Measurements from ENCODE around the gene RNF2. TPM values are rescaled to one million over a fixed set of nuclear protein-coding genes. Genes with fewer than 3 reads are reported as not detected.
"Not testable (repeated sequence)": the region's sequence is repeated elsewhere in the genome, so short reads cannot be mapped to it uniquely, and the experiment has no call there.

The RNF2 gene
- 10 to 100 TPM; 15.9 to 18.3 TPM for total RNA-seq
- long read RNA-seq, transcript RNF2-202 (7 exons, 3,606 nt) = major isoform, 7 of 10 reads
- long read RNA-seq, partial matches to known transcripts = 0 of 10 reads
- long read RNA-seq, other reads (novel, unspliced or antisense) = 3 of 10 reads

DNA sequence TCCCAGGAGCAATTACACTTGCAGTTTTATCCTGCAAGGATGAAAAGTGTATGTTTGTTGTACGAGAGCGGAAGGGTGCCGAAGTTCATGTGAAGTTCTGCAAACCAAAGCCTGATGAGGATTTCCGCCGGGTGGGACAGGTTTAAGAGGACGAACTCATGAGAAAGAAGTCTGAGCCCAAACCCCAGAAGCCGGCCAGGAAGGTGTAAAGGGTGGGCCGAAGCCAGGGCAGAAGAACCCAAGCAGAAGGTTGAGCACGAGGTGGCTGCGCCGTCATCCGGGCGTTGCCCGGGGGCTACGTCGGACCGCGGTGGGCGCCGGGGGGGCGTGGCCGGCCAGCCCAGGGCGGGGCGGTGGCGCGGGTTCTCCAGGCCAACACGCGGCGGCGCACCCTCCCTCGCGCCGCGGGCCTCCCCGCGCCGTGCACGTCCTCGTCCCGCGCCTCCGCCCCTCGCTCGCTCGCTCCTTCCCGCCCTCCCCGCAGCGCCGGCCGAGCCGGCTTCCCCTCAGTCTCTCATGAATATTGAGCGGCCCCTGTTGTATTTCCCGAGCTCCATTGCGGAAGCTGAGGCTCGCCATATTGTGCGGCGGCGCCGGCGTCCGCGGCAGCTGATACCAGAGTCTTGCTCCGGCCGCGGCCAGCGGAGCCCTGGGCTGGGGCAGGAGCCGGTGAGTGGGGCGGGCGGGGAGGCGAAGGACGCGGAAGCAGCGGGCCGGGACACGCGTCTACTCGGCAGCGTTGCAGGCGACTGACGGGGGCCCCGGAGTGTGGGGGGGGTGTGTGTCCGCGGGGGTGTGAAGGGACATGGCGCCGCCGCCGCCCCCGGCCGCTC is at the start of gene RNF2:
Gene RNF2, plus strand, starts transcription at position 578 of the 833 bp plus-strand sequence. CDS start 41,996 bp downstream, outside the sequence.
- DNase-seq (peak; percentile 85 to 86), ATAC-seq (peak; percentile 92)
- intact Hi-C loops (cut with DNase I, micrococcal nuclease) = no loop called here

GRCh38 chr1:184999974-185000373 is 45.4 kb upstream of the RNF2 start:
- ATAC-seq, DNase-seq: not testable (repeated sequence)
- intact Hi-C loops (cut with DNase I, micrococcal nuclease) = loop anchor here in 1 of 2 donors (10.0 kb wide), 1 partner anchor 175 kb away; no protein-coding TSS in a partner anchor

GRCh38 chr1:185001312-185001880 is 44.0 kb upstream of the RNF2 start:
- intact Hi-C loops (cut with DNase I, micrococcal nuclease); DNase-seq; ATAC-seq: not testable (repeated sequence)

DNA sequence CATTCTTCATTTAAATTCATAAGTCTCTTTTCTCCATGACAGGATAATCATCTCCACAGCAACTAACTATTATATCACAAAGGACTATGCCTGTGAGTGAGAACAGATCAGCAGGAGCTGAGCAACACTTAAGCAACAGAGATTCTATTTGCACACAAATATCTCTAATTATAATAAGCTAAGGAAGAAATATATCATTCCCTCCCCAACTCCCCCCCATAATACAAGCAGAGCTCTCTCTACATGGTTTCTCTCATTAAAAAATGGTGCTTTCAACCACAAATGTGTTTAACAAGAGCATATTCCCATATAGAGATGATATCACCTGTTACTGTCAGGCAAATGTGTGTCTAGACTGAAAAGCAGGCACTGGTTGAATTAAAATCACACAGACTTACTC is 36.5 kb upstream of the RNF2 start:
- no peak for ATAC-seq
- DNase-seq = no peak

DNA sequence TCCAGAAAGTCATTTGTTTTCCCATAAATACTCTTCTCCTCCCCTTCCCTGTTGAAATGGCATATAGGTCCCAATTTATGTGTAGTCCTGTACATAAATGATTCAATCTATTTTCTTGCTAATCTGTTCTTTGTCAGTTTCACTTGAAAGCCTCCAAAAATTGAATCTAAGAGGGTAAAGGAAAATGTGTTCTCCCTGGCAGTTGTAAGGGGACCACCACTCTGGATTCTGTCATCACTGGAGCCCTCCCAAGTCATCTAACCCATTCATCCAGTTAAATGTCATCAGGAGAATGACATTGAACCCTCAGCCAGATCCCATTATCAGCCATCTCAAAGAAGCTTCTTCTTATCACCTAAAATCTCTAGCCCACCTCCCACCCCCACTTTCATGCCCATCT is 35.0 kb upstream of the RNF2 start:
- ATAC-seq (no peak), DNase-seq (no peak)
- intact Hi-C loops (cut with DNase I, micrococcal nuclease) = no loop called here

More for the DNA sequence above, 36.5 kb upstream of the RNF2 start:
- intact Hi-C loops (cut with DNase I, micrococcal nuclease) = no loop called here

GRCh38 chr1:185014941-185015340 is 30.4 kb upstream of the RNF2 start:
- ATAC-seq = no peak

GRCh38 chr1:185015631-185016030 is 29.7 kb upstream of the RNF2 start:
- no peak for ATAC-seq

More at GRCh38 chr1:185014941-185015340, 30.4 kb upstream of the RNF2 start:
- DNase-seq = no peak
- intact Hi-C loops (cut with DNase I, micrococcal nuclease) = no loop called here

DNA sequence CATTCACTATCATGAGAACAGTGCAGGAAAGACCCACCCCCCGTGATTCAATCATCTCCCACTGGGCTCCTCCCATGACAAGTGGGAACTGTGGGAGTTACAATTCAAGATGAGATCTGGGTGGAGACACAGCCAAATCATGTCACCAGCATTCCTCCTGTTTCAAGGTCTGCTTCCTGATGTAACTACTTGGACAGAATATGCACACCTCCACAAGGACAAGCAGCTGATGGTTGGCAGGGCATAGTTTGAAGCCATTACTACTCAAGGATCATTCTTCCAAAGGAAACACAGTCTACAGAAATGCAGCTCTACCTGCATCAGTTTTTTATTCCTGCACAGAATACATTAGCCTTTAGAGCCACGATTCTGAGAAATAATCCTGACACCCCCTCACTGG is 28.5 kb upstream of the RNF2 start:
- no peak for ATAC-seq
- no peak for DNase-seq
- intact Hi-C loops (cut with DNase I, micrococcal nuclease) = no loop called here

More at GRCh38 chr1:185015631-185016030, 29.7 kb upstream of the RNF2 start:
- no peak for DNase-seq
- intact Hi-C loops (cut with DNase I, micrococcal nuclease) = no loop called here

GRCh38 chr1:185017338-185017737 is 28.0 kb upstream of the RNF2 start:
- intact Hi-C loops (cut with DNase I, micrococcal nuclease) = no loop called here
- no peak for ATAC-seq
- DNase-seq = no peak

GRCh38 chr1:185017966-185018365 is 27.4 kb upstream of the RNF2 start:
- intact Hi-C loops (cut with DNase I, micrococcal nuclease) = no loop called here
- ATAC-seq = no peak
- DNase-seq = no peak

GRCh38 chr1:185027252-185027882 is 18.0 kb upstream of the RNF2 start:
- intact Hi-C loops (cut with DNase I, micrococcal nuclease) = no loop called here
- no peak for ATAC-seq

GRCh38 chr1:185033686-185034085 is 11.7 kb upstream of the RNF2 start:
- no peak for ATAC-seq
- intact Hi-C loops (cut with DNase I, micrococcal nuclease) = no loop called here

More at GRCh38 chr1:185027252-185027882, 18.0 kb upstream of the RNF2 start:
- no peak for DNase-seq

GRCh38 chr1:185035258-185035657 is 10.1 kb upstream of the RNF2 start:
- intact Hi-C loops (cut with DNase I, micrococcal nuclease) = no loop called here
- no peak for DNase-seq
- ATAC-seq = no peak

More at GRCh38 chr1:185033686-185034085, 11.7 kb upstream of the RNF2 start:
- DNase-seq = no peak

DNA sequence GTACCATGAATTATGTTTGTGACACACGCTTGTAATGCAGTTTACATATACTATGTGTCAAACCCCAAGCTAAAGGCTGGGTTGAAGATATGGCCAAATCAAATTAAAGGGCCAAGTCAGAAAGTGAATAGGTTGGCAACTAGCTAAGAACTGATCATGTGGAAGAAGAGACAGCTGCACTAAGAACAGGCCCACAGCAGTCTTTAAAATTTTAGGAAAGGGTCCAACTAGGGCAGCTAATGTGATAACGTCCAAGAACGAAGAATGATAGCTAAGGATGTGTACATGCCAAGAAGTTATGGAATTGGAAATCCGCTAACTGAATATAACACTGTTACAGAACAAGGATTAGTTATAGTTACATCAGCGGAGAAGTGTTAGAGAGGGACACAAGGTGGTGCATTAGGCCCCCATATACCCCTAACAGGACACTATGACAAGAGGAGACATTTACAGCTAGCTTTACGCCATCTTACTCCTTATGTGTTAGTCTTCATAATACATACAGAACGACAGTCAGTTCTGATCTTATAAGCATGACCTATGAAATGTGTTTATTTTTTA is 6.5 kb upstream of the RNF2 start:
- no peak for DNase-seq
- intact Hi-C loops (cut with DNase I, micrococcal nuclease) = no loop called here
- no peak for ATAC-seq

- DNase-seq (no peak), ATAC-seq (no peak)
- intact Hi-C loops (cut with DNase I, micrococcal nuclease) = no loop called here
Measured at GRCh38 chr1:185039726-185040407, 5.5 kb upstream of the RNF2 start.

GRCh38 chr1:185040408-185040735 is 5.0 kb upstream of the RNF2 start:
- DNase-seq = no peak
- ATAC-seq = no peak
- intact Hi-C loops (cut with DNase I, micrococcal nuclease) = no loop called here

DNA sequence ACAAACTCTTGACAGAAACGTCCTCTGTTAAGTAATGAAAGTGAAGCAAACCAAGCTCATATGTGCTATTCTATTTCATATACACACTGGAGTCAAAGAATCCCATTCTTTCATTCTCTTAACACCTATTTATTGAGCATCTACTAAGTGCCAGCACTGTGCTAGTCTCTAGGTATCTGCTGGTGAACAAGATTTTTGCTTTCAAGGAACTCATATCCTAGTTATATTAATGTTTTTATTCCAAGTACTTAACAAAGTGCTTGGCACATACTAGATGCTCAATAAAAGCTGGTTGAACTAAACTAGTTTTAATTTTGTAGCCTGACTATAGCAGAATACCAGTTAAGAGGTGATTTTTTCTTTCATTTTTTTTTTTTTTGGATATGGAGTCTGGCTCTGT is 3.6 kb upstream of the RNF2 start:
- no peak for ATAC-seq
- intact Hi-C loops (cut with DNase I, micrococcal nuclease) = no loop called here

GRCh38 chr1:185042737-185043136 is 2.6 kb upstream of the RNF2 start:
- ATAC-seq (no peak), DNase-seq (no peak)
- intact Hi-C loops (cut with DNase I, micrococcal nuclease) = no loop called here

More for the DNA sequence above, 3.6 kb upstream of the RNF2 start:
- no peak for DNase-seq

DNA sequence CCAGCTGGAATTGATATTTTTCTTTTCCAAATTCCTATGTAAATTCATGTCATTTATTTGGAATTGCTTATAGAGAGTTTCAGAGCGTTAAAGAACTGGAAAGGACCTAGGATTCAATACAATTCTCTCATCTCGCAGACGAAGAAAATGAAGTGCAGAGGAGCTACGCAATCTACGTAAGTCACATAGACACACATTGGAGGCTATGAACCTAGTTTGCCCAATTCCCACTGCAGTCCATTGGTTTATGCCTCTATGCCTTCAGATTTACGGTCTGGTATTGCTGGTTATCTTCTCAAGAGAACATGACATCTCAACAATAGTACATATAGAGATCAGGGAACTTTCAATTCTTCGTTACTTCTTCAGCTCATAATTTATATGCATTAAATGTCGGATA is 971 bp upstream of the RNF2 start:
- intact Hi-C loops (cut with DNase I, micrococcal nuclease) = no loop called here
- no peak for DNase-seq
- no peak for ATAC-seq
